ENCODE measurements around the gene SNCA.
A peak's percentile ranks its signal among the peaks of the same experiment; 100 is the strongest.

SNCA gene

DNA sequence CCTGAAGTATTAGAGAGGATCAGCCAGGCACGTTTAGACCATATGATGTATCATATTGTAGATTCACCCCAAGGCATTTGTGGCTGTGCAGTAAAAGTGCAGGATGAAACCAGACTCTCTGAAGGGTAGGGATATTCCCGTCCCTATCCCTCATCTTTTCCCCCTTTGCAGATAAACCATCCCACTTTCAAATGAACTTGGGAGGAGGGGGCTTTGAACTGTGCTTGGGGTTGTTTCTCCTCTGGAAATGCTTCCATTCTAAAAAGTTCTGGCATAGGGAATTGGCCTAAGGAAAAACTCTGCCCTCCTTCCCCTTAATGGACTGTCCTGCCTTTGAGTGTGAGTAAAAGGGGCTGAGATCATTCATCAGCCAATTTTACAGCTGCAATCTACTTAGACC is 23.8 kb downstream of the SNCA start:
- DNase-seq, result no peak

GRCh38 chr4:89807441-89808140 is 29.4 kb downstream of the SNCA start:
- DNase-seq, result peak in 1 of 2 experiments; percentile 78

GRCh38 chr4:89805297-89805696 is 31.7 kb downstream of the SNCA start:
- no peak for DNase-seq

- no peak for DNase-seq
These were observed 33.0 kb downstream of the SNCA start for GRCh38 chr4:89803915-89804314.

DNA sequence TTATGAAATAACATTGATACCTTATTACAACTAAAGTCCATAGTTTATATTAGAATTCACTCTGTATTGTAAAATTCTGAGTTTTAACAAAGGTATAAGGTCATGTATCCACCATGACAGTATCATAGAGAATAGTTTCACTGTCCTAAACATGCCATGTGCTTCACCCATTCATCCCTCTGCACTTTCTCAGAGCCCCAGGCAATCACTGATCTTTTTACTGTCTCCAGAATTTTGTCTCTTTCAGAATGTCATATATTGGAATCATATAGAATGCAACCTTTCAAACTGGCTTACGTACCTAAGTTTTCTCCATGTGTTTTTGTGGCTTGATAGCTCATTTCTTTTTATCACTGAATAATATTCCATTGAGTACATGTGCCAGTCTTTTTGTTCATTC is 33.9 kb downstream of the SNCA start:
- DNase-seq, result no peak

DNA sequence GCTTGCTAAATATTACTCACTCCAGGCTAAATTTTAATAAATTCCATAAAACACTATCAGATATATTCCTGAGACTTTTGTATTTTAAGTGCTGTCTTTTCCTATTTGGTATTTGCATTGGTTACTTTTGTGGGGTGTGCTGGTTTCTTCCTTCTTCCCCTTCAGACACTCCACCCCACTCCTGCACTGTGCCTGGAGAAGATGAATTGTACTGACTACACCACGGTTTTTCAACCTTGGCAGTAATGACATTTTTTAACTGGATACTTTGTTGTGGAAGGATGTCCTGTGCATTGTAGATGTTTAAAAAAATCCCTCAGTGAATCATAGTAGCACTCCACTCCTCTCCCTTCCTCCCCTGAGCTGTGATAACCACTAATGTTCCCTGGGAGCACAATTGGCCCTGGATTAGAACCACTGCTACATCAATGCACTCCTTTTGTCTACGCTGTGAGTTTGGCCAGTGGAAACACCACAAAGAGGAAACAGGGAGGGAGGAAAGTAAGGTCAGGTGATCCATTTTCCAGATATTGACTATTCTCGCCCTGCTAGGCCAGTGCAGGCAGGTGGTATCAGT is 36.3 kb downstream of the SNCA start:
- no peak for DNase-seq

- no peak for DNase-seq
These were observed 36.9 kb downstream of the SNCA start for GRCh38 chr4:89800012-89800516.

DNA sequence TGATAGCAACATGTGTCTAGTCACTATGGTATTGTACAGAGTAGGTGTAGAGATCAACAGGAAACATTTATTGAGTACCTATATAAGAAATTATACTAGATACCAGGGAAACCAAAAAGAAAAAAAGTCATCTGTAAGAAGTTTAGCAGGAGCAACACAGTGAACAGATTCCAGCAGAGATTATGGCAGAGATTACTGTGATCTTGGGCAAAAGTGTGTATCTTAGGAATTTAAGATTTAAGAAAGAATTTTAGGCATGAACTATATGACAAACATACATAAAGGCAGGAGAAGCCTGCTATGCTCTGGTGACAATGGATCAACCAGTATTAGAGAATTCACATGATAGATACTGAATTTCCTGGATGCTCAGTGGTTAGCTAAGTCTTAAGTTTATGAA is 37.9 kb downstream of the SNCA start:
- DNase-seq, result no peak

- DNase-seq, result no peak
These were observed 39.8 kb downstream of the SNCA start for GRCh38 chr4:89797117-89797516.

- DNase-seq, result no peak
These were observed 48.5 kb downstream of the SNCA start for GRCh38 chr4:89788206-89789072.

DNA sequence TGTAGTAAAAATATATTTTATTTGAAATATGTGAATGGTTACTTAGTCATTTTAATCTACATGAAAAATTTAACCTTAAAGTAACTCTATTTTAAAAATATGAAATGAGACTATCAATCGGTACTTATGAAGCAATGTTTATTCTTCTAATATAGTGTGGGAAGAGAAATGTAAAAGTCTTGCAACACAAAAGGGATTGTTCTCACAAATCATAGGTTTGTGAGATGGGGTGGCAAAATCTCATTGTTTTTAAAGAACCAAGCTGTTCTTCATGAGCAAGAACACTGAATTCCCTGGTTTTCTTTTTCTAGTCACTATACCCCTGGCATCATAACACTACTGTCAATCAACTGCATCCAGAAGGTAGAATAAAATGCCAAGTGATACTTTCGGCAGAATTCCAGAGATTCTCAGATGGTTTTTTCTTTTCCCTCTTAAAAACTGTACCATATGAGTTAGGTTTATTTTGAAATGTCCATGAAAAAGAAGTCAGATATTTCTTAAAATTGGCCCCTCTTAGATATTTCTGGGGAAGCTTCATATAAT is 52.2 kb downstream of the SNCA start:
- DNase-seq, result no peak

- no peak for DNase-seq
These were observed 55.6 kb downstream of the SNCA start for GRCh38 chr4:89781321-89781720.

GRCh38 chr4:89773805-89774204 is 63.2 kb downstream of the SNCA start:
- no peak for DNase-seq

- DNase-seq, result no peak
These were observed 67.1 kb downstream of the SNCA start for GRCh38 chr4:89769856-89770255.

DNA sequence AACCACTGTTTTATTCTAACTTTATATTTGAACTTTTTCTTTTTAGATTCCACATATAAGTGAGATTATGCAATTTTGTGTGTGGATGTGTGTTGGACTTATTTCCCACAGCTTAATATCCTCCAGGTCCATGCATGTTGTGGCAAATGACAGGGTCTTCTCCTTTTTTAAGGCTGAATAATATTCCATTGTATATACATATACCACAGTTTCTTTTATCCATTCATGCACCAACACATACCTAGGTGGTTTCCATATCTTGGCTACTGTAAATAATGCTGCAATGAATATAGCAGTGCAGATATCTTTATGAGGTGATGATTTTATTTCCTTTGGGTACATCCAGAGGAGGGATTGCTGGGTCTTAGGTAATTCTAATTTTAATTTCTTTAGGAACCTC is 69.0 kb downstream of the SNCA start:
- DNase-seq, result no peak

GRCh38 chr4:89765966-89766365 is 71.0 kb downstream of the SNCA start:
- peak; percentile 72 to 93 for DNase-seq

- no peak for DNase-seq
These were observed 71.4 kb downstream of the SNCA start for GRCh38 chr4:89765528-89765927.

- DNase-seq, result no peak
These were observed 74.7 kb downstream of the SNCA start for GRCh38 chr4:89762311-89762710.

DNA sequence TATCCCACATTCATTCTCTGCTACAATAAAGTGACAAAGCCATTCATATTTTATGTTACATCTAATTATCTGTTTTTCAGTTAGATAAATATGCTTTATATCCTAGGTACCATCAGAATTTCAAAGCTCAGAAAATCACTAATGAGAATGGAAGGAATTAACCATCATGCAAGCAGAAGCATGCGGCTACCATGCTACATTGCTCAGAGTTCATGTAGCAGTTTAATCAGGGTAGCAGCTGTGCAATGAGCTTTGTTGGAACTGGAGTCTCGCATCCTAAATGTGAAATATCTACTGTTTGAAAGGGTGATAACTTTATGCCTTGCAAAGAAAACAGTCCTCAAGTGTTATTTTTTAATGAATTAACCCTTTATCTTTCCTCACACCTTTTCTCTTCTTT is 77.5 kb downstream of the SNCA start:
- DNase-seq, result no peak

DNA sequence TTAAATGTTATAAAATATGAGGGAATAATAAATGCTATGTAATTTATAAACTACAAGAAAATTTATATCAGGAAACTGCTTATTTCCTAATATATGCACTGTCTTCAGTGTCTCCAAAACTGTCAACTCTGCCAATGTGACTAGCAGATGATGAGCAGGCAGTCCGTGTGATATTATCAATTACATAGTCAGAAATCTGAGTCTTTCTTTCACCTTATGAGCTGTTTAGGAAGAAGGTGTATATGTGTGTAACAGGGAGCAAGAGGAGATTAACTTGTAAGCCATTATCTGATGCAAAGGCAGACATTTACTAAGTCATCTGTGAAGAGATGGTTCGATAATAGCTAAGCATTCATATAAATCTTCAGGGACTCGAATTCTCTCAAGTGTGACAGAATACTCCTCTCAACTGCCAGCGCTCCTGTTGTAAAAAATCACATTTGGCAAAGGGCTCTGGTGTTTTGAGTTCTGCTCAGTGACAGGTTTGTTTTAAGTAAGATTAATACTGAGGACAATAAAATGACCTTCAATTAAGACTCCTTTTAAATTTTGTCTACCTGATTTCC is 79.7 kb downstream of the SNCA start:
- peak in 1 of 2 experiments; percentile 56 for DNase-seq

GRCh38 chr4:89755220-89755619 is 81.7 kb downstream of the SNCA start:
- no peak for DNase-seq

DNA sequence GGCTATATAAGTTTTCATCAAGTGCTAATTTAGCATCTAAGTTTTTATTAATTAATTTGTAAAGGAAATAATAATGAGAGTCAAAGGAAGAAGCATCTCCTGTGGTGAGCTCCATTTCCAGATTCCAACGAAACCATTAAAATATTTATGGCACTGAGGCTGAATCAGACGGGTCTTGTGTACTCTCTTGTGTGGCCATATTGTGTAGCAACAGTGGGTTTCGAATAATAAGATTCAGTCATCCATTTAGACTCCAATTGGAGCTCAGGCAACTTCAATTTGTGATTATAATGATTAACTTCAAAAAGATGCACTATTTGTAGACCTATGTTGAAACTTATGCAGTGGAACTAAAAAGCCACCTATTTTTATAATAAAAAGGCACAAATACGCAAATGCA is 82.4 kb downstream of the SNCA start:
- DNase-seq, result no peak

GRCh38 chr4:89753601-89754066 is 83.3 kb downstream of the SNCA start:
- no peak for DNase-seq

Measured in cerebellar nuclear complex (tissue), 1 donor.